ENCODE results near the gene PRKN.

Gene PRKN

DNA sequence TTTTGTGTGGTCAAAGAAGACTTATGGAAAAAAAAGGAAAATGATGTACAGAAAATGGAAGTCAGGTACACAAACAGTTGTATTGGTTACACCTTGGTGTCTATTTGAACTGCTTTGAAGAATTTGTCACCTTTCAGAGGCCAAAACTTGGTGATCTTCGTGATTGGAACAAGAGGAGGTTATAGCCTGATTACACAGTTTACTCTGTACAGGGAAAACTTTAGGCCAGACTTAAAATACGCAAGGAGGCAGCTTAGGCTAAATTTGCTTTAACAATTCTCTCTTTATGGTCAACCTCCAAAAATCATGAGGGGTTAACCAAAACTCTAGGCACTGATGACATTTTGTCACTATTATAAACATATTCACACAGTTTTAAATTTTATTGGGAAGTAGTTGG, 353.7 kb downstream of the PRKN start:
- DNase-seq (ENCODE audit: low read depth), result no peak

DNA sequence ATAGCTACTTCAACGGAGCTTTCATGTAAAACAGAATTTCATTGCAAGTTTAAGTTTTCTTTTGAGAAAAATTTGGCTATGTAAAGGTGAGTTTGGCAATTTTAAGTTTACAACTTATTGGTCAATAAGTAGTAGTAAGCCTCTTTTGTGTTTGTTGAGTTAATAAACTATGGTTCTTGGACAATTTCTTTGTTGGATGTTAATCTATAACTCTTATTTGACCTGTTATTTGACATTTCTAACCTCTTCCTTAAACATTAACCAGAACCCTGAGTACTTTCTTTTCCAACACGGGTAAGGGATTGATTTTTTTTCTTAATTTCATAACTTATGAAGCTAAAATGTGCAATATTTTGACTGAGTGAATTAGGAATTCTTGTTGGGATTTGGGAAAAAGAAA, 354.4 kb downstream of the PRKN start:
- DNase-seq (ENCODE audit: low read depth), result no peak

DNA sequence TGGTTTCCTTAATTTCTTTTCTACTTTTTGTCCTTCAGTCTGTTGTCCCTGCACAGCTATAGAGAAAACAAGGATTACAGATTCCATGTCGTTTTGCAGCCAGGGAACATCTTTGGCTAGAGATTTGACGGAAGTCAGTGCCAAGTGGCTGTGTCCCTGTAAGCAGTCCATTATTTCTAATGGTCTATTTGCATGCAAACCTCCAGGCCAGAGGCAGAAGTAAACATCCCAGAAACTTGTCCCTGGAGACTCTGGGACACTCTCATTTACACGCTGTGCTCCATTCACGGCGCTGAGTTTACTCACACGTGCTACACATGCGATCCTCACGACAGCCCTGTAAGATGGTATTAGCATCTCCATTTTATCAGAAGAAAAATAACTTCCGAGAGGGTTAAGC, 355.5 kb downstream of the PRKN start:
- DNase-seq (ENCODE audit: low read depth), result no peak

DNA sequence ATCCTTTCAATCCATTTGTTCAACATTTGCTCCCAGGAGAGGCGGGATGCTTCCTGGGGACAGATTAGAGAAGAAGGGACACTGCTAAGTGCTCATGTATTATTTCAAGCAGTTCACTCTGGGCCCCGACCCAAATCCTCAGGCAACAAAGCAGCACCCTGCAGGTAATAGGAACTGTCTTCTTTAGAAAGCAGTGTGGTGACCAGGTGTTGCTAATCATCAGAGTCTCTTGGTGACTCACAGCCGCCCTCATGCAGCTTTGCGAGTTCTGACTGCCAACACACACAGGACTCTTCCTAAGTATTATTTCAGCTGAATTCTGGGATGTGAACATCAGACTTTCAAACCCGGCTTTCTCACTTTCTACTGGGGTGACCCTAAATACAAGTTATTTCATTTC, 356.4 kb downstream of the PRKN start:
- no peak for DNase-seq (ENCODE audit: low read depth)

DNA sequence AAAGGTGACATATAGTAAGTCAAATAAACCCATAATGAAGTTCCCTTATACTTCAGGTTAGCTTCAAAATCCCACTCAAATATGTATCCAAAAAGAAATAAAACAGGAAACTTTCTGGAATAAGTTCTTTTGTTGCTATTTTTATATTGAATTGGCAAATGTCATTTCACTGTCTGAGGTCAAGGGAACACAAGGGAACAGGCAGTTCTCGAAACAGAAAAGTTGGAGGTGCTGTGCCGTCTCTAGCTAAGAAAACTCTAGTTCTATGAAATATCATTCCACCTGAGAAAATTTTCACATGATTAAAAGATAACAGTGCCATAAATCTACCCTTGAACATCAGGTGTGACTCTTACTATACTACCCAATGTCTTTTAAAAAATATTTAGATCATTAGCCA, 358.5 kb downstream of the PRKN start:
- DNase-seq (ENCODE audit: low read depth), result no peak

DNA sequence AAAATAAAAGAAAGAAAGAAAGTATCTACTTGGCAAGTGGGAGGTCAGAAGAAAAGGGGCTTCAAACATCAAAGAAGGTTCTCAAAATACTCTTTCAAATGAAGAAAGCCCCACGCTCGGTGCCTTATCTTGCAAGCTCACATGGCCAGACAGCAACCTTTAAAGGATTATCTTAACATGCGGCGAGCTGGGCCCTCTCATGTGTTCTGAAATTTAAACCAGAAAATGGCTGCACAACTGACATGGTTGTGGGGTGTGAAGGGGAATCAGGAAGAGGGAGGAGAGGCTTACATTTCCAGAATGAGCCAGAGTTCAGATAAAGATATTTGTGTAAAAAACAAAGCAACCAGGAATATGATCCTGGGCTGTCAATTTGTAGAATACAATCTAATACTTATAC, 363.1 kb downstream of the PRKN start:
- DNase-seq (ENCODE audit: low read depth), result no peak

DNA sequence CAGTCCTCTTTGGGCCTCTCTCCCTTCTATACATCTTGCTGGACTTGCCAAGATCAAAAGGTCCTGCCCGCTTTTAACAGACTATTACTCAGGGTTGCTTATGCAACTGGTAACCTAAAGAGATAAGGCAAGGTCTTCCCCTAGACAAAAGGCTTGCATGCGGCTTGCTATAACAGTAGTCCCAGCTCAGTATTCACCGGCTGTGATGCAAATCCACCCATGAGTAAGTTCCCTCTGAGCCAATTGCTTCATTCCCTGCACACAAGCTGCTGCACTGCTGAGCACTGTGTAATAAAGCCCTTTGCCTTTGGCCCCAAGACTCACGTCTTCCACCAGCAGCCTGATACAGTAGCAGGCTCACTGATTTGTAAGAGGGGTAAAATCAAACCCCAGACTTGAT, 363.8 kb downstream of the PRKN start:
- no peak for DNase-seq (ENCODE audit: low read depth)

DNA sequence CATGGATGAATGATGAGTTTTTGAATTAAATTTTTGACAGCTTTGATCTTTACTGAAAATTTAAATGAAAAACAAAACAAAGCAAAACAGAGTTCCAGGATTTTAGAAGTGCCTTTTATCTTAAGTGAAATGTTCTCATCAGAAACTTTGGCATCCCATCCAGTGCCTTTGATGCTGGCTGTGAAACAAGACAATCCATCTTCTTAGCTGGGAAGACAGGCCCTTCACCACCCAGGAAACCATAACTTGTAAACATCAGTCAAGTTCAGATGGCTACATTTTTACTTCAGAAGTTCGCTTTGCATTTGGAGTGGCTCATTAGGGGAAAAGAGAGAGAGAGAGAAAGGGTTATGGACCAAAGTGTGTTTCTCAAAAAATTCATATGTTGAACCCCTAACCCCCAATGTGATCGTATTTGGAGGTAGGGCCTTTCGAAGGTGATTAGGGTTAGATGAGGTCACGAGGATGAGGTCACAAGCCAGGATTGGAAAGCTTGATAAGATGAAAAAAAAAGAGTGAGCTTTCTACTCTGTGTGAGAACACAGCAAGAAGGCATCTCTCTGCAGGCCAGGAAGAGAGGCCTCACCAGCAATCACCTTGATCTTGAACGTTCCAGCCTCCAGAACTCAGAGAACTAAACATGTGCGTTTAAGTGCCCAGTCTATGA, 366.5 kb downstream of the PRKN start:
- DNase-seq (ENCODE audit: low read depth), result no peak

DNA sequence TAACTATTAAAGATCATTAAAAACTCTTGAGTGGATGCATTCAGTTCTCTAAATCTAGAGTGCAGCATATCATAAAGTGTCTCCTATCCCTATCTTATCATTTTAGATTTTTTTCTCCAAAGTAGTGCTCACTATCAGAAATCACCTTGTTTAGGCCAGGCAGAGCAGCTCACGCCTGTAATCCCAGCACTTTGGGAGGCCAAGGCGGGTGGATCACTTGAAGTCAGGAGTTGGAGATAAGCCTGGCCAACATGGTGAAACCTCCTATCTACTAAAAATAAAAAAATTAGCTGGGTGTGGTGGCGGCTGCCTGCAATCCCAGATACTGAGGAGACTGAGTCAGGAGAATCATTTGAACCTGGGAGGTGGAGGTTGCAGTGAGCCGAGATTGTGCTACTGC, 368.9 kb downstream of the PRKN start:
- DNase-seq (ENCODE audit: low read depth), result no peak

DNA sequence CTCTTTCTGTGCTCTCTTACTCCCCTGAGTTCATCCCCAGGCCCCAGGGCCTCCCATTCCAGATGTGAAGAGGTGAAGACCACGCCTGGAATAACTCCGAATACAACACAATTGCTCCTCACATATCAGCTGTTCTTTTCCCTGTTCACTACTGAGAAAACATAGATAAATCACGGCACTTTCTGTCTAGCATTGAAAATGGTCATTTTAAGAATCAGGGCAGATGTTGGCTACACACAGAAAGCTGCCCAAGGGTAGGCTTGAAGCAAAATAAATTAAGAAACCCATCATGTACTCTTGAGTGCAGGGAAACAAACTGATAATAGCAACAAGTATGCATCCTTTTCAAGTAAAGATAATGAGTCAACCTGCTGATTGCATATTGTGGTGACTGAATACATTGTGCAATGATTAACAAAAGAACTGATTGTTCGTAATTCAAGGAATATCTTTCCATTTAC, 382.5 kb downstream of the PRKN start:
- no peak for DNase-seq (ENCODE audit: low read depth)

DNA sequence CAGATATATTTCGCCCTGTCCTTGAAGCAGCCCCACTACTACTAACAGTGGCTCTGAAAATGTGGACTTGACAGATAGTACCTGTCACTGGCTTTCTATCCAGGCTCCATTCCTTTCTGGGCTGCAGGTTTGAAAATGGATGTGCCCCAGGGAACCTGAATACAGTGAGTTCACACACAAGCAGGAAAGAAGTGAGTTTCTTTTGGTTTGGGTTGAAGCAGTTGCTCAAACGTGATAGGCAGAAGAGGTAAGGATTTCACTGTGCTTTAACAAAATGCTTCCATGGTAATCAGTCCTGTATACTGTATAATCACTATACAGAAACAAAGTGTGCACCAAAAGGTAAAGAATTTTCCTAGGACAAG, 382.9 kb downstream of the PRKN start:
- DNase-seq (ENCODE audit: low read depth), result no peak

DNA sequence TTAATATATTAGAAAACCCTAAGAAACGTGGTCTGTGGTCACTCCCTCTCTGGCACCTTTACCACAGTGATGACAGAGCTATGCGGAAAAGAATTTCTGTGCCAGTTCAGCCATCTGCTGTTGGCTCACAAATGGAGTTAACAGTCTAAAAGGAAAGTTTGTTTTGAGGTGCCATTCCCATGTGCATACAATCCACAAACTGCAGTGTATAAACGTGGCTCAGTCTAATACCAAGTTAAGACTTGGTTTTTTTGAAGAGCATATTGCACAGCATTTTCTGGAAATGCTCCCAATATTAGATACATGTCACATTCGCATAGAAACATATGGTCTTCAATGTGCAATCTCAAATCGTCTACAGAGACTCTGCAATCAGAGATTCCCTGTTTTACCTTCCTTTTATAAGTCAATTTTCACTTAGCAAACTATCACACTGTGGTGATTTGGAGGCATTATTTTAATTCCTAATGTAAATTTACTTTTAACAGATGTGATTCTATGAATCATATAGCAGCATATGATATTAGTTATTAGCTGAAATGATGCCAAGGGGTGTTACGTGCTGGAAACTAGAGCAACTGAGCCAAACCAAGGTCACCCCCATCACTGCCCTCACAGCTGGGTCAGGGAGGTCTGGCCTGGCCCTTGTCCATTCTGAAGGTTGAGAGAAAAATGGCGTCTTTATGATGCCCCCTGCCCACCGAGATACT, 383.5 kb downstream of the PRKN start:
- no peak for DNase-seq (ENCODE audit: low read depth)

DNA sequence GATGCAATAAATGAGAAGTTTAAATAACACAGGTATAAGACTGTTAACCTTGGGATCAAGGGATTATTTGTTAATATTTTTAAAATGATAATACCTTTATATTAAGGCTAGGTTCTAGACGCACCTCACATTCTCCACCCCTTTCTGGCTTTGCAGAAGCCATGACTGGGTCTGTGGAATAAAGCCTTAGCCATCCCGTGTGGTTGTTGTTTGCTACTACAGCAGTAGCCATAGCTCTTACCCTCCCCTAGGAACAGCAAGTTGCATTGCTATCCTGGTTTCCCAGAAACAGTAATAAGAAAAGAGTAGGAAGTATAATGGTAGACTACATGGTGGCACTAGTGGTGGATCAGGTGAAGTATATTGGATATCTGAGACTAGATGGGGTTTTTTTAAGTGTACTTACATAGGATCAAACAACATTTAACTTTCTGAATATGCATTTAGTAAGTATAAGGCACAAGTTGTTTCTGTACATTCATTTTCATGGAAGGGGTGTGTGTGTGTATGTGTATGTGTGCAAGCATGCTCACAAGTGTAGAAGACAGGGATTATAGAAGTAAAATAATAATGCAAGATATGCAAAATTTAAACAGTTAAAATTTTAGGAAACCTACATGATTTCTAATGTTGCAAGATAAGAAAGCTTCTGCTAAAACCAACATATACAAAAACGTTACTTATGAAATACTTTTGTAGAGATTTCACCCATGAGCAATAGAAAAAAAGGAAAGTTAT, 384.2 kb downstream of the PRKN start:
- no peak for DNase-seq (ENCODE audit: low read depth)

DNA sequence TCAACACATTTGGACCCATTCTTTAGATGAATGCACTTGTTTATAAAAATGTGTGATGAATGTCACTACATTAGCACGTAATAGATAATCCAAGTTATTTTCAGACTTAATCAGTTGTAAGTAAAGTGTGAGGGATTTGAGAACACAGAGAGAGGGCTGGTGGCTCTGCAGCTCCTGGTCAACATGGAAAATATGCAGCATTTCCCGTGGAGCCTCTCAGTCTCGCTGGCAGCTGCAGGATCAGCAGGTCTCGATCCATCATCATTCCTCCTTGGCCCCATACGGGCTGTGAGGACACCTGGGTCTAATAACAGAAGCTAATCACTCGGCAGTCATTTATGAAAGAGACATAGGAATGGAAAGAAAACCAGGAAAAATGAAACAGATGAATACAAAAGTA, 390.2 kb downstream of the PRKN start:
- no peak for DNase-seq (ENCODE audit: low read depth)

DNA sequence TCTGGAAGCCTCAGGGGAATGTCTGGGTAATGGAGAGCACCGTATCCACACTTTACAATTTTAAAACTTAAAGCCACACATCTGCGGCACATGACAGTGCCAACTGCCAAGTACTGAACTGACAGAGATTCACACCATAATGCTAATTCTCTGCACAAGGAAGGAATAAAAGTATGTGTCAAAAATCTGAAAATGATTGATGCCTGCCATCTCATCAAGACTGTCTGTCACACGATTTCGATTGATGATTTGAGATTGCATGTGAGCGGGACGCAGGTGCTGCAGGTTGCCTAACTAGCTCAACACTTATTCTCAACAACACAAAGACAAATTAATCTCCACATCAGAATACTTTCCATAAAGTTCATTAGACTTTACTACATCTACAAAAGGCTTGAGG, 391.2 kb downstream of the PRKN start:
- no peak for DNase-seq (ENCODE audit: low read depth)

DNA sequence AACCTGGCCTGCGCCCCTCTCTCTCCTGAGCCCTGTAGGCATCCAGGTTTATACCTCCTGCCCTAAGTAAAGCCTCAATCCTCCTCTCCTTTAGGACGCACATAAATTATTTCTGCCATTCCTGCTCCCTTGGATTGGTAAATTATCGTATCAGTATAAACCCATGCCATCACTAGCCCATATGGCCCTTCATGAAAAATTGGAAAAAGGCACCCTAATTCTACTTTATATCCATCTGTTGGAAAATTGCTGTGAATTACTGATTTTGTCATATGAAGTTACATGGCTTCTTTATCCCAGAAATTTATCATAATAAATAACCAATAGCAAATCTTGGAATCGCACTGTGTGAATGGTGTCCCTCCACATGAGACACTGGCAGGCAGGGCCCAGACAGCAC, 395.2 kb downstream of the PRKN start:
- DNase-seq (ENCODE audit: low read depth), result no peak

DNA sequence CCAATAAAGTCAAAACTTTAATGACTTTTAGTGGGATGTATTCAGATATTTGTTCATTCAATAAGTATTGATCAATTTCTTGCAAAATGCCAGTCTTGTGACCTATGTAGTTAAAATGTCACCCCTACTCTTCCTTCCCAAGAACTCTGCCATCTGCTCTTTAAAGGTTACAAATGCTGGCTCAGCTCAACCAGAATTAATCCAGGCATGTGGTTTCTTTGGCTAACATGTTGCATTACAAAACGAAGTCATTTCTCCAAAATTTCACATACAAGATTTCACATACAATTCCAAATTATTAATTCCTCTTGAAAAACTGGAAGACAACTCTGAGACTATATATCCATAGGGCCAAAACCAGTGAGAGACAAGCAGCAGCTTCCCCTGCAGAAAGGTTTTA, 395.7 kb downstream of the PRKN start:
- DNase-seq (ENCODE audit: low read depth), result no peak

DNA sequence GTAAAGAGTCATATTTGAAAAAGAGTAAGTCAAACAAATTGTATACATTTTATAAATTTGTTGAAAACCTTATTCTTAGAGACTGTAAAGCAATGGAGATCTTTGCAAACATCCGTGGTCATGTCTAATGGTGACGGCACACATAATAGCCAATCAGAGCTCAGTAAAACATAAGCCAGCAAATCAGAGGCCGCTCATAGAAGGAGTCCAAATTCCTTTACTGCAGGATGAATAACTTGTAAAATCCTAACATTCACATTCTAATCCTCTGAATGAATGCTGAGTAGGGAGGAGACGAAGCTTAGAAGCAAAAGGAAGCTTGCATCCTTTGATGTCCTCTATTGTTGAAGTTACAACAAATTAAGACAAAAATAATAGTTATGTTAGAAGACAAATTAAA, 401.7 kb downstream of the PRKN start:
- DNase-seq (ENCODE audit: low read depth), result no peak

DNA sequence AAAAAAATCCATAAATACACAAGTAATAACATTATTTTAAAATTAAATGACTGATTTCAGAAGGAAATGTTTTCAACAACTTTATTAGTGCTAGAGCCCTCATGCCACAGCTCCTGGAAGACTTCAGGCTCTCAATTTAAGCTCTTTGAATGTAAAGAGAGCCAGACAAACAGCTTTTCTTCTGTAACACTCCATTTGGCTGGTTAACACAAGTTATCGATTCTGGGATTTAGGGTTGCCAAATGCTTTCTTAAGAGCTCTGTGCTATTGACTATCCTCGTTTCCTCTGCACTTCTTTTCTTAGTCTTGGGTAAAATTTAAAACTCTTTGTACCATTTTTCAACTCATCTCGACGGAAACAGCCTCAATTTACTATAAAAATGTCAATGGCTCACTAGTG, 402.5 kb downstream of the PRKN start:
- no peak for DNase-seq (ENCODE audit: low read depth)

DNA sequence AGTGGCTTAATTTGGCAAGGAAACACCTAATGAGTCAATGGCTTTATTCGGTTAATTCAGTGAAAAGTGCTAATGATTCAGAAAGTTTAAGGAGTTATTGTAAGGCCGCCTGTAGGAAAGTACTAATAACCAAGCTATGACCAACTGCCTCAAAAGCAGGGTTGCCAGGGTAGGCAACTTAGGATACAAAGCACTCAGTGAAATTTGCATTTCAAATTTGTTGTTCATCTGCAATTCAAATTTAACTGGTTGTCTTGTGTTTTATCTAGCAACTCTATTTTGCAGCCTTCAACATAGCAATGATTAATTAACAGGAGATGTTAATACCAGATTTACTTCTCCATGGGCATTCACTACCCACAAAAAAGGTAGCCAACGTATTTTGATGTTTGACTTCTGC, 412.3 kb downstream of the PRKN start:
- DNase-seq (ENCODE audit: low read depth), result no peak

DNA sequence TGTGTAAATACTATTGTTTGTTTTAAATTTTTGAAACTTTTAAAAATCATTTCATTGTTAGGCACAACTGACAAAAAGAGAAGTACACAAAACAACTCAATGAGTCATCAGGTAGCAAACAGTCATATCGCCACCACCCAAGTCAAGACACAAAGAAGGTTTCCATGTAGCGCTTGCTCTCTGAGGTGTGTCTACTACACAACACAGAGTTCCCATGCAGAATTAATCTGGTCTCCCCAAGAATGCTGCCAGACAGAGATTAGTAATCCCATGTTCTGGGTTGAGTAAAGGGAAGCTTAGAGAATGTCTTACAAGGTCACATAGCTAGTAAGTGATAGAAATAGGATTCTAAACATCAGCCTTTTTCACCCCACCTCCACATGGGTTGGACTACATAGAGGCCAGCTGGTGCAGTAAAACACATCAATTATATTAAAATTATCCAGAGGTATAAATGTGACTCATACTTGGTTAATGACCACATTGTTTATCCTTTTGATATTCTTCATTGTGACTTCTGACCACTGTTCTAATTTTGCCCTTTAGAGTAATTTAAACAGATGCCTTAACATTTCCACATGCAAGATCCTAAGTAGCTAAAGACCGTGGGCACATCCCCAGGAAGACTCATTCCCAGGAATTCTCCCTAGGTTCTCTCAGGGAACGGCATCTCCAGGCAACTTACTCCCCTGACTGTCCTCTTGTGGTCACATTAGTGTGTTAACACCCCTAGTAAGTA, 413.5 kb downstream of the PRKN start:
- no peak for DNase-seq (ENCODE audit: low read depth)

DNA sequence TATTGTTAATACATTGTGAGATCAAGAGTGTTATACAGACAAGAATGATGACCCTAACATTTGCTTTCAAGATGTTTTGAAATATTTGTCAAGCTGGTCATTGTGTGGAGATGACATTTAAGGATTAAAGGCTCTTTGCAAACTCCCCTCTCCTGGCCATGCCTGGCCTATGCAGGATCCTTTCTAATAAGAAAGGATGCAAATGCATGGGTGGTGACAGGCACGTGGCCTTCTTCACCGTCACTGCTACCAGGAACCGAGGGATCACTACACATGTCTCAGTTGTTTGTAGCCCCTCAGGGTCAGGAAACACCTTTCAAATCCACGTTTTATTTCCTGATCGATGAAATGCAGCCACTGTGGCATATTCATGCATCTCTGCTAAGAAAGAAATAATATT, 419.7 kb downstream of the PRKN start:
- no peak for DNase-seq (ENCODE audit: low read depth)

DNA sequence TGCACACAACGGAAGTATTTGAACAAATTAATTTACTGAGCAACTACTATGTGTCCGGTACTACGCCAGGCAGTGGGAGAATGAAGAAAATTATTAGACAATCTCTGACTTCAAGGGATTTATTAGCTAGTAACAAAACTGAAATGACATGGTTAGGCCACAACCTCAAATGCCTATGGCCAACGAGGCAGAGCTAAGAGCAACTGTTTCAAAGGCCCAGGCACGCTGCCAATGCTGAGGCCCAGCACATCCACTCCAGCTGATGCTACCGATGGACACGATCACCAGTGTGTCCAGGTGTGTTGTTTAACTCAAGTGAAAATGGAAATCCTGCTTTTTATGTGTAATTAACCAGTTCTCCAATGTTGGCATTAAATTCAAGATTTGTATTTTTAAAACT, 420.9 kb downstream of the PRKN start:
- DNase-seq (ENCODE audit: low read depth), result no peak

All from stimulated activated CD8-positive, alpha-beta memory T cell treated with anti-CD3 and anti-CD28 coated beads, Interleukin-12 subunit alpha, Interleukin-12 subunit beta, amount 100 ng/mL, for 1 hour (primary cell).